K562 (cell line): ENCODE results near the gene CELA3B. TPM values are rescaled to one million over a fixed set of nuclear protein-coding genes. Genes with fewer than 3 reads are reported as not detected.

ENCODE experiments used
- ATAC-seq: fragments of 200-7000 bp; cut with Tn5 transposase; 3 replicates; pipeline ENCODE4 v1.9.1; 2020; ENCODE audit warnings: moderate library complexity
- BruUV-seq: library from RNA; stranded (reverse); fragments of 400-500 nt; replicated peaks from 2 replicates; lab custom pipeline; 2021; lab: Mats Ljungman, UMichigan
- CTCF ChIA-PET: fragments of 300-600 bp; formaldehyde crosslinking; extraction: SDS; loops from one replicate; lab custom pipeline; 2021; ENCODE audit warnings: low intra/inter-chr PET ratio; lab: Yijun Ruan, JAX
- POLR2A ChIA-PET: fragments of 300-600, 350-650 bp; sonication (Branson Sonifier 250); formaldehyde crosslinking; extraction: SDS; loops from one replicate; lab custom pipeline; 2021; ENCODE audit warnings: antibody characterized with exemption, inconsistent platforms; lab: Yijun Ruan, JAX
- DNase-seq, 4 experiments: peaks; one replicate each; pipeline versions ENCODE4 v3.0.0 to v3.0.0-alpha.2; 2011 to 2018; ENCODE audit warnings: low spot score in 3 of 4, mixed read lengths in 3 of 4; ENCODE audit errors: extremely low read depth in 1 of 4
- FAIRE-seq: peaks from 2 replicates; lab custom pipeline; 2011; peaks lifted over from hg19 to GRCh38; lab: Jason Lieb, UNC
- H2AFZ ChIP-seq: 2 replicates; pipeline ENCODE4 v1.6.0; 2011; ENCODE audit warnings: low read depth, low read length, control low read depth, inconsistent platforms
- H3K27ac ChIP-seq: fragments of 200-600 bp; 3 replicates; pipeline ENCODE4 v1.8.0; 2011; ENCODE audit warnings: low read depth, mild to moderate bottlenecking, control low read depth, inconsistent platforms, low read length, moderate library complexity, mixed read lengths; ENCODE audit errors: extremely low read depth
- H3K27me3 ChIP-seq, 2 experiments: fragments of 300-600 bp in 1 of 2; 2 replicates in 1 of 2; 3 replicates in 1 of 2; pipeline versions ENCODE4 v1.6.0 to v1.8.0; 2011; ENCODE audit warnings: inconsistent platforms in 2 of 2, low read length in 2 of 2, mild to moderate bottlenecking in 1 of 2, mixed read lengths in 1 of 2, moderate library complexity in 1 of 2; ENCODE audit not compliant: control insufficient read depth in 2 of 2, insufficient read depth in 2 of 2
- H3K36me3 ChIP-seq: fragments of 300-600 bp; 3 replicates; pipeline ENCODE4 v1.8.0; 2011; ENCODE audit warnings: mild to moderate bottlenecking, low read length, inconsistent platforms; ENCODE audit not compliant: control insufficient read depth, insufficient read depth
- H3K4me1 ChIP-seq, 2 experiments: fragments of 200-600 bp in 1 of 2; replicated peaks in 1 of 2; 2 replicates in 1 of 2; 3 replicates in 1 of 2; pipeline versions ENCODE4 v1.5.1 to v1.8.0; 2011; ENCODE audit warnings: inconsistent platforms in 2 of 2, low read length in 2 of 2, mild to moderate bottlenecking in 1 of 2, mixed read lengths in 1 of 2, moderate library complexity in 1 of 2; ENCODE audit not compliant: control insufficient read depth in 2 of 2, insufficient read depth in 2 of 2
- H3K4me2 ChIP-seq: 2 replicates; pipeline ENCODE4 v1.6.1; 2011; ENCODE audit warnings: low read length, control low read depth, inconsistent platforms, mixed read lengths; ENCODE audit not compliant: insufficient read depth
- H3K4me3 ChIP-seq: fragments of 200-600 bp; sonication (generic), shearing (Covaris generic); 2 replicates; pipeline ENCODE4 v1.5.1; 2016; ENCODE audit warnings: control low read depth, inconsistent platforms
- H3K79me2 ChIP-seq: fragments of 200-600 bp; 3 replicates; pipeline ENCODE4 v1.8.0; 2011; ENCODE audit warnings: low read length, inconsistent platforms; ENCODE audit not compliant: control insufficient read depth, insufficient read depth
- H3K9ac ChIP-seq, 2 experiments: 2 replicates each; pipeline versions ENCODE4 v1.6.0 to v1.6.1; 2011; ENCODE audit warnings: low read depth in 2 of 2, low read length in 2 of 2, control low read depth in 1 of 2, inconsistent platforms in 1 of 2, mild to moderate bottlenecking in 1 of 2, mixed read lengths in 1 of 2; ENCODE audit not compliant: insufficient read depth in 1 of 2
- H3K9me1 ChIP-seq: one replicate; pipeline ENCODE4 v1.6.0; 2011; ENCODE audit warnings: inconsistent platforms, mild to moderate bottlenecking, low read length, moderate library complexity; ENCODE audit not compliant: control insufficient read depth, insufficient read depth
- H3K9me3 ChIP-seq: replicated peaks from 2 replicates; pipeline ENCODE4 v1.5.1; 2011; ENCODE audit warnings: low read depth, low read length, inconsistent platforms; ENCODE audit not compliant: control insufficient read depth, insufficient read depth
- H4K20me1 ChIP-seq: replicated peaks from 2 replicates; pipeline ENCODE4 v1.6.1; 2011; ENCODE audit warnings: low read length, inconsistent platforms, mixed read lengths; ENCODE audit not compliant: control insufficient read depth, insufficient read depth
- ARID2 ChIP-seq: fragments of 450-650 bp; IDR thresholded peaks from 2 replicates; pipeline ENCODE4 v1.6.1; 2017; ENCODE audit warnings: antibody characterized with exemption, mild to moderate bottlenecking
- ATF7 ChIP-seq: fragments of 450-650 bp; IDR thresholded peaks from 2 replicates; pipeline ENCODE4 v1.7.1; 2014; ENCODE audit warnings: mild to moderate bottlenecking, moderate library complexity
- ETS2 ChIP-seq: IDR thresholded peaks from 2 replicates; pipeline ENCODE4 v1.6.1; 2016; ENCODE audit warnings: borderline replicate concordance, missing genetic modification characterization, mild to moderate bottlenecking, moderate library complexity, missing compliant biosample characterization; ENCODE audit not compliant: poor library complexity, severe bottlenecking
- HMGN3 ChIP-seq: IDR thresholded peaks from 2 replicates; pipeline ENCODE4 v1.6.1; 2011; ENCODE audit warnings: borderline replicate concordance, low read depth, mild to moderate bottlenecking, mixed read lengths, low read length; ENCODE audit not compliant: insufficient read length; ENCODE audit errors: extremely low read depth
- PRMT5 ChIP-seq: sonication (generic); formaldehyde crosslinking; IDR thresholded peaks from 2 replicates; pipeline ENCODE4 v1.5.0; 2020; ENCODE audit warnings: missing genetic modification reagents
- RBM14 ChIP-seq: fragments of 200-400 bp; formaldehyde crosslinking; IDR thresholded peaks from 2 replicates; pipeline ENCODE4 v1.6.1; 2018; ENCODE audit warnings: low read depth, mild to moderate bottlenecking, low read length, moderate library complexity, borderline replicate concordance; ENCODE audit not compliant: insufficient read depth
- TSC22D4 ChIP-seq: fragments of 450-650 bp; IDR thresholded peaks from 2 replicates; pipeline ENCODE4 v1.6.1; 2016; ENCODE audit warnings: missing genetic modification characterization, missing biosample characterization, control low read depth
- ZFP30 ChIP-seq: fragments of 250-450 bp; sonication (Bioruptor Pico); IDR thresholded peaks from 2 replicates; pipeline ENCODE4 v1.8.0; 2022; ENCODE audit warnings: moderate library complexity, mild to moderate bottlenecking, inconsistent platforms, borderline replicate concordance
- ZNF239 ChIP-seq: fragments of 250-450 bp; sonication (Bioruptor Pico); IDR thresholded peaks from 2 replicates; pipeline ENCODE4 v1.4.0; 2020; ENCODE audit warnings: mild to moderate bottlenecking
- ZNF324 ChIP-seq: fragments of 250-450 bp; sonication (Bioruptor Pico); IDR thresholded peaks from 2 replicates; pipeline ENCODE4 v1.4.0; 2020; ENCODE audit warnings: mild to moderate bottlenecking
- WGBS: fragments of 100-300 bp; shearing (Covaris generic); methylation state at CpG from one replicate; pipeline ENCODE4 v1.1.6; 2016; ENCODE audit warnings: low coverage, mixed read lengths; ENCODE audit not compliant: insufficient coverage; ENCODE audit errors: missing lambda C conversion rate; 5-methylcytosine and 5-hydroxymethylcytosine counted together
- in situ Hi-C: fragments of 300-500 bp; cut with MboI; formaldehyde crosslinking; loops from 4 replicates; pipeline ENCODE4 v1.15.0; 2018; ENCODE audit warnings: inconsistent platforms, mixed read lengths
- intact Hi-C: fragments of 100-400 bp; cut with micrococcal nuclease; formaldehyde crosslinking; loops from 2 replicates; pipeline ENCODE4 v1.14.2; 2022
- polyA plus RNA-seq, 8 experiments: library from polyadenylated mRNA; depleted of rRNA in 4 of 8; stranded (reverse) in 5 of 8; unstranded in 3 of 8; fragments of >200 nt; fragmentation: Nextera tagmentation in 2 of 8; fragmentation: Illumina TruSeq in 1 of 8; extraction: Ambion mirVana in 2 of 8; extraction: Trizol in 1 of 8; gene quantifications; 2 replicates each; pipeline versions ENCODE4 v1.2.1 to v1.2.3, GENCODE V29; 2011 to 2014; ENCODE audit warnings: inconsistent platforms in 1 of 8, missing spikeins in 1 of 8
- total RNA-seq, 7 experiments: library from RNA; depleted of rRNA in 6 of 7; stranded (reverse); fragments of >200 nt in 6 of 7; fragmentation: Illumina TruSeq in 2 of 7; extraction: Trizol in 2 of 7; gene quantifications; 2 replicates each; pipeline versions ENCODE4 v1.2.1 to v1.2.3, GENCODE V29; 2011 to 2021; ENCODE audit warnings: low replicate concordance in 1 of 7
- TF ChIP-seq, protein P1 (sequence below): fragments of 450-650 bp; formaldehyde crosslinking; conservative IDR thresholded peaks from 2 replicates; pipeline ENCODE4 v1.4.0; 2022; ENCODE audit warnings: mild to moderate bottlenecking, missing genetic modification characterization

Gene CELA3B
- total and polyA plus RNA-seq, 9 of the 15 experiments (the other 6 are each of a cell fraction or from before 2014, with no cell fraction given): 3.1 TPM; not detected in 8

DNA sequence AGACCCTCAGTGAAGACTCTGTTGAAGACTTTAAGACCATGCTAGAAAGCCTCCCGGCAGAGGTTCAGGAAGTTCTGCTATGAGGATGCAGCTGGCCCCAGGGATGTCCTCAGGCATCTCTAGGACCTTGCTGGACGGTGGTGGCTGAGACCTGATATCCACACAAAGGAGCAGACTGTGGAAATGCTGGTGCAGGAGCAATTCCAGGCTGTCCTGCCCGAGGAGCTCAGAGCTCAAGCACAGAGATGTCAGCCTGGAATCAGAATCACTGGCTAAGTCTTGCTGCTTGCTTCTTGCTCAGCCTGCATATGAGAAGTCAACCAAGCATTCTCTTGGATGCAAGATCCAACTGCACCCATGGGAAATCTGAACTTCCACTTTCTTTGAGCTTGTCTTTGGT lies 53.7 kb downstream of the CELA3B start:
- Histone ChIP-seq H3K4me1 (peaks cover 13 to 19% of the 10 kb centered on the region in 2 experiments; a peak in 4 of 5 replicates), H4K20me1 (no peaks in the 10 kb centered on the region), H3K9ac (peak overlapping the region in 1 of 2 experiments; percentile 37; a peak in 1 of 4 replicates), H3K27ac (no peak overlapping the region), H3K4me3 (no peak overlapping the region), H3K9me3 (no peaks in the 10 kb centered on the region), H3K9me1 (no peaks in the 10 kb centered on the region), H3K4me2 (no peak overlapping the region), H2AFZ (no peak overlapping the region), H3K79me2 (peaks cover 12% of the 10 kb centered on the region; the same call in 2 of the 3 replicates), H3K36me3 (peaks cover 7% of the 10 kb centered on the region; the same call in 1 of the 3 replicates), H3K27me3 (no peaks in the 10 kb centered on the region)
- POLR2A ChIA-PET: interaction anchor here (0.6 to 7.0 kb wide), 3 partner anchors 8 to 35 kb away, joined by 3 to 63 read pairs (median 5); no protein-coding TSS in a partner anchor
- no TSS peak for BruUV-seq
- FAIRE-seq (no peak), ATAC-seq (no peak), DNase-seq (peak in 1 of 4 experiments; percentile 8)
- intact Hi-C loops (no loop called here), in situ Hi-C loops (no loop called here)
- TF ChIP-seq RBM14 (no peak), ZNF239 (CRISPR knock-in tag) (no peak), ETS2 (tag) (no peak), ZNF324 (CRISPR knock-in tag) (no peak), ARID2 (no peak), TSC22D4 (no peak), PRMT5 (CRISPR knock-in tag) (no peak), ATF7 (no peak), HMGN3 (no peak), ZFP30 (CRISPR knock-in tag) (no peak)
- TF ChIP-seq, protein P1, sequence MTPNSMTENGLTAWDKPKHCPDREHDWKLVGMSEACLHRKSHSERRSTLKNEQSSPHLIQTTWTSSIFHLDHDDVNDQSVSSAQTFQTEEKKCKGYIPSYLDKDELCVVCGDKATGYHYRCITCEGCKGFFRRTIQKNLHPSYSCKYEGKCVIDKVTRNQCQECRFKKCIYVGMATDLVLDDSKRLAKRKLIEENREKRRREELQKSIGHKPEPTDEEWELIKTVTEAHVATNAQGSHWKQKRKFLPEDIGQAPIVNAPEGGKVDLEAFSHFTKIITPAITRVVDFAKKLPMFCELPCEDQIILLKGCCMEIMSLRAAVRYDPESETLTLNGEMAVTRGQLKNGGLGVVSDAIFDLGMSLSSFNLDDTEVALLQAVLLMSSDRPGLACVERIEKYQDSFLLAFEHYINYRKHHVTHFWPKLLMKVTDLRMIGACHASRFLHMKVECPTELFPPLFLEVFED (CRISPR knock-in tag): no peak
- CTCF ChIA-PET: no interaction called here
- WGBS: 51% methylated on average over 3 of the region's 3 CpGs
